A204.1 (cell line): Measurements from ENCODE around the gene CD248.
A peak's percentile ranks its signal among the peaks of the same experiment; 100 is the strongest.
"Not testable (repeated sequence)": the region's sequence is repeated elsewhere in the genome, so short reads cannot be mapped to it uniquely, and the experiment has no call there.

ENCODE experiments used
- FAIRE-seq: peaks from 2 replicates; lab custom pipeline; 2012; peaks lifted over from hg19 to GRCh38; lab: Jason Lieb, UNC

The CD248 gene

GRCh38 chr11:66288671-66289547, 27.9 kb downstream of the CD248 start, which contains the start of gene YIF1A:
YIF1A (minus strand) TSS chr11:66289143; CDS start chr11:66288985, 158 bp downstream.
- peak; percentile 98 for FAIRE-seq

- FAIRE-seq: no peak
Observed at GRCh38 chr11:66287889-66288670, 28.8 kb downstream of the CD248 start.

- FAIRE-seq: no peak
Observed at GRCh38 chr11:66287211-66287888, 29.5 kb downstream of the CD248 start.

GRCh38 chr11:66286699-66287098, 30.1 kb downstream of the CD248 start:
- no peak for FAIRE-seq

GRCh38 chr11:66285250-66285947, 31.4 kb downstream of the CD248 start:
- FAIRE-seq: no peak

GRCh38 chr11:66284526-66285078, 32.2 kb downstream of the CD248 start:
- FAIRE-seq: no peak

GRCh38 chr11:66283461-66284105, 33.3 kb downstream of the CD248 start:
- no peak for FAIRE-seq

GRCh38 chr11:66282468-66283455, 34.1 kb downstream of the CD248 start:
- no peak for FAIRE-seq

- FAIRE-seq: no peak
Observed at GRCh38 chr11:66281776-66282467, 34.9 kb downstream of the CD248 start.

GRCh38 chr11:66281001-66281400, 35.8 kb downstream of the CD248 start:
- FAIRE-seq: no peak

- no peak for FAIRE-seq
Observed at GRCh38 chr11:66280428-66280827, 36.4 kb downstream of the CD248 start.

- no peak for FAIRE-seq
Observed at GRCh38 chr11:66279092-66279734, 37.6 kb downstream of the CD248 start.

GRCh38 chr11:66278363-66279091, 38.3 kb downstream of the CD248 start:
- no peak for FAIRE-seq

GRCh38 chr11:66277471-66278362, 39.1 kb downstream of the CD248 start, which contains the start of gene CNIH2:
CNIH2 (plus strand) TSS chr11:66278175; CDS start chr11:66278457, 282 bp downstream.
- no peak for FAIRE-seq

GRCh38 chr11:66277064-66277463, 39.8 kb downstream of the CD248 start:
- FAIRE-seq: not testable (repeated sequence)

- not testable (repeated sequence) for FAIRE-seq
Observed at GRCh38 chr11:66276619-66277018, 40.2 kb downstream of the CD248 start.
